Esophagus muscularis mucosa (tissue), 3 donors: ENCODE results near the gene PABPC1L2A.
"Not testable (repeated sequence)": the region's sequence is repeated elsewhere in the genome, so short reads cannot be mapped to it uniquely, and the experiment has no call there.

Experiments used
- CTCF ChIP-seq, 3 experiments: fragments of 200-600 bp in 2 of 3; fragments of 450-650 bp in 1 of 3; sonication (generic) in 2 of 3; IDR thresholded peaks; one replicate each; pipeline ENCODE4 v1.5.1; 2017 to 2019; ENCODE audit warnings: antibody characterized with exemption in 3 of 3, mild to moderate bottlenecking in 2 of 3, moderate library complexity in 1 of 3
- POLR2A ChIP-seq: fragments of 450-650 bp; IDR thresholded peaks from one replicate; pipeline ENCODE4 v1.6.1; 2017; ENCODE audit warnings: antibody characterized with exemption, moderate library complexity, mild to moderate bottlenecking, low read depth
- POLR2AphosphoS5 ChIP-seq, 2 donors: sonication (generic); formaldehyde crosslinking; IDR thresholded peaks; one replicate each; pipeline ENCODE4 v1.6.1; 2017; ENCODE audit warnings: antibody characterized with exemption in 2 of 2

- TF ChIP-seq CTCF (IDR thresholded peaks at IDR 0.05); POLR2A; POLR2AphosphoS5 (IDR thresholded peaks at IDR 0.05): not testable (repeated sequence)
Measured at GRCh38 chrX:73067761-73068466, 11.4 kb downstream of the PABPC1L2A start.
